Effector memory CD8-positive, alpha-beta T cell (primary cell): Measurements from ENCODE around the gene GRIK2.
"Not testable (repeated sequence)": the region's sequence is repeated elsewhere in the genome, so short reads cannot be mapped to it uniquely, and the experiment has no call there.

ENCODE experiments used
- ATAC-seq: fragments of 150-1000 bp; cut with Tn5 transposase; replicated peaks from 2 replicates; pipeline ENCODE4 v1.10.0; 2021; ENCODE audit warnings: mild to moderate bottlenecking, moderate library complexity
- DNase-seq, 3 experiments: peaks; one replicate each; pipeline ENCODE4 v3.0.0; 2021
- H3K27ac Mint-ChIP-seq, 2 donors: one replicate each; pipeline ENCODE4 v1.8.0; 2022; ENCODE audit warnings: mild to moderate bottlenecking in 2 of 2, mixed read lengths in 2 of 2, moderate library complexity in 2 of 2
- H3K27me3 Mint-ChIP-seq, 2 donors: one replicate each; pipeline ENCODE4 v1.8.0; 2022; ENCODE audit warnings: mixed read lengths in 2 of 2
- H3K36me3 Mint-ChIP-seq: one replicate; pipeline ENCODE4 v1.8.0; 2022; ENCODE audit warnings: mild to moderate bottlenecking, moderate library complexity, mixed read lengths; ENCODE audit not compliant: insufficient read depth
- H3K4me1 Mint-ChIP-seq, 2 donors: one replicate each; pipeline ENCODE4 v1.8.0; 2022; ENCODE audit warnings: low read depth in 2 of 2, mixed read lengths in 2 of 2
- H3K4me3 Mint-ChIP-seq, 2 donors: one replicate each; pipeline ENCODE4 v1.8.0; 2022; ENCODE audit warnings: mild to moderate bottlenecking in 2 of 2, mixed read lengths in 2 of 2, moderate library complexity in 2 of 2
- H3K9me3 Mint-ChIP-seq, 2 donors: one replicate each; pipeline ENCODE4 v1.8.0; 2022; ENCODE audit warnings: mixed read lengths in 2 of 2
- total RNA-seq, 9 experiments: gene quantifications; one replicate each; lab custom pipeline; 2026; lab: John Stamatoyannopoulos, UW

GRIK2 gene
- 0 to 0.17 (median 0.10) reads per million in 9 experiments for total RNA-seq

DNA sequence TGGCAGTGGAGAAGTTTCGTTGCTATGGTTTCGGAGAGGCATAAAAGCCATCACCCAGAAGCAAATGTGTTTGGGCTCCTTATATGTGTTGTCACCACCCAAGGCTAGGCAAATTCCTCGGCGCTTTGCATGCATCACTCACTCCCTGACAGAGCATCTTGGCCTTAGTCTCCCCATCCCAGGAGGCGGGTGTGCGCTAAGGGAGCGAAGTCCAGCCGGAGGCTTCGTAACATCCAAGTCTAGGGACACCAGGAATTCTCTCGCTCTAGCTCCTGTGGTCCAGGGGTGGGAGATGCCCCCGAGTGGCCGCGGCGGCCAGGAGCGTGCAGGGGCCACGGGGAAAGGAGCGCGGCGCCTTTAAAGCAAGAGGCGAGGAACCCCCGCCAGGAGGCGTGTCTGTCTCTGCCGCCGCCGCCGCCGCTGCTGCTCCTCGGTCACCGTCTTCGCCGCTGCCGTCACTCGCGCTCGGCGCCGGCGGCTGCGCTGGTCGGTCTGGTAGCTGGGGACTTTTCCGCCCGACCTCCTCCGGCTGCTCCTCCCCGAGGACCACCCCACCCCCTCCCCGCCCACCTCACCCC is at the start of gene GRIK2:
Gene GRIK2, plus strand, starts transcription at position 458 of the 578 bp plus-strand sequence.
- DNase-seq (no peak), ATAC-seq (no peak)
- H3K4me3 Mint-ChIP-seq: no peak within 1 kb of the TSS
- H3K27me3 Mint-ChIP-seq: peaks cover 23 to 41% of the 10 kb centered on the region in 2 donors
- no peaks in the 10 kb centered on the region for H3K9me3 Mint-ChIP-seq
- no peaks in the 10 kb centered on the region for H3K4me1 Mint-ChIP-seq
- H3K36me3 Mint-ChIP-seq: no peaks in the 10 kb centered on the region
- H3K27ac Mint-ChIP-seq: no peak within 1 kb of the TSS

DNA sequence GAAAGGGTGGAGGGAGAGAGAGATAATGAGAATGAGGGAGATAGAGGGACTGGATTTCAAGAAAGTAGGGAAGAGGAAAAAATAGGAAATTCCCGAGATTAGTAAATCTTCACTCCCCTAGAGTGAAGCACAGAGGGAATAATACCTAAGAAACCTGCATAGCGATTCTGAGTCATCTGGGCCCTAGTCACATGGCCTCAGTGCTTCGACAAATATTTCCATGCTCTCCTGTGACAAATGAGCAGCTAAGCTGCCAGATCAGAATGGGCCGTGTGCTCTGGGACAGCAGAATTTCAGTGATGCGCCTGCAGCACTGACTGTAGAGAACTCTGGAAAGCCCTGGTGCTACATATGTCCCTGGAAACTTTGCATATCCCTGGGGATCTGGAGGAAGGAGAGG is 48.6 kb upstream of the GRIK2 start:
- H3K27me3 Mint-ChIP-seq: no peaks in the 10 kb centered on the region
- H3K4me1 Mint-ChIP-seq: no peaks in the 10 kb centered on the region
- H3K9me3 Mint-ChIP-seq: peaks cover 9 to 16% of the 10 kb centered on the region in 2 donors
- DNase-seq (no peak), ATAC-seq (no peak)
- H3K36me3 Mint-ChIP-seq: no peaks in the 10 kb centered on the region
- no peak overlapping the region for H3K27ac Mint-ChIP-seq
- no peak overlapping the region for H3K4me3 Mint-ChIP-seq

GRCh38 chr6:101348816-101349215 is 44.7 kb upstream of the GRIK2 start:
- ATAC-seq: no peak
- Mint-ChIP-seq H3K36me3 (no peaks in the 10 kb centered on the region), H3K4me1 (no peaks in the 10 kb centered on the region), H3K27me3 (no peaks in the 10 kb centered on the region), H3K27ac (no peak overlapping the region), H3K4me3 (no peak overlapping the region), H3K9me3 (peaks cover 7 to 9% of the 10 kb centered on the region in 2 donors)
- DNase-seq: no peak

- H3K27ac Mint-ChIP-seq, H3K36me3 Mint-ChIP-seq, ATAC-seq, H3K4me3 Mint-ChIP-seq, H3K9me3 Mint-ChIP-seq, H3K27me3 Mint-ChIP-seq, DNase-seq, H3K4me1 Mint-ChIP-seq: not testable (repeated sequence)
These were observed 42.9 kb upstream of the GRIK2 start for GRCh38 chr6:101350631-101351030.

- ATAC-seq (no peak), DNase-seq (no peak)
- H3K4me3 Mint-ChIP-seq: no peak overlapping the region
- peaks cover 0 to 5% of the 10 kb centered on the region in 2 donors for H3K9me3 Mint-ChIP-seq
- no peak overlapping the region for H3K27ac Mint-ChIP-seq
- H3K4me1 Mint-ChIP-seq: no peaks in the 10 kb centered on the region
- H3K36me3 Mint-ChIP-seq: no peaks in the 10 kb centered on the region
- H3K27me3 Mint-ChIP-seq: no peaks in the 10 kb centered on the region
These were observed 42.3 kb upstream of the GRIK2 start for GRCh38 chr6:101351173-101351572.

DNA sequence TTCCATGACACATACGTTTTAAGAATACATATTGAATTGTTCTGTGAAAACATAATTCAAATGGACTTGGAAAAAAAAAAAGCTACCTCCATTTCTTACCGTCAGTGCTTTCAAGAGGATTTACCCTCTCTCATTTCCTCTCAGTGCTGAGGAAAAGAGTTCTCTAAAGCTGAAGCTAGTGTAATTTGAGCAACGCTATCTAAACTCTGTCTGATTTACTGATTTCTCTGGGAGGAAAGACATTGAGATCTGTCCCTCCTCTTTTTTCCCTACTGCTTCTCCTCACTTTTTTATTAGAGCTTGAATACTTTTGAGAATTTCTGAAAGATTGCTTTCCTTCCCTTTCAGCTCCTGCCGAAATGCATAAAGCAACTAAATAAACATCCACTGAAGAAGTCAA is 41.2 kb upstream of the GRIK2 start:
- Mint-ChIP-seq H3K27ac (no peak overlapping the region), H3K9me3 (peaks cover 0 to 1% of the 10 kb centered on the region in 2 donors), H3K36me3 (no peaks in the 10 kb centered on the region), H3K27me3 (no peaks in the 10 kb centered on the region), H3K4me1 (no peaks in the 10 kb centered on the region), H3K4me3 (no peak overlapping the region)
- ATAC-seq (no peak), DNase-seq (no peak)

DNA sequence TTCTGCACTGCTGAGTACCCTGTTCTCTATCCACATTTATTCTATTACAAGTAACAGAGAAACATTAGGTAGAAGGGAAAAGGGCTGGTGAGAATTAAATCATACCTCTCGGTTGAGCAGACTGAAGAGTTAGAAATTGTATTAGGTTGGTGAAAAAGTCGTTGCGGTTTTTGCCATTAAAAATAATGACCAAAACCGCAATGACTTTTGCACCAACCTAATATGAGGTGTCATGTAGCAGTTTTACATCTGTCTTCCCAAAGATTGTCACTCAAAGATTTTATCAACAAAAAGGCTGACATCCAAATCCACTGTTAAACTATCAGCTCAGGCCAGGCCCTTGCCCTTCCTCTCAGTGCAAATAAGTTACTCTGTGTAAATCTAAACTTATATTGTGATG is 28.3 kb upstream of the GRIK2 start:
- no peaks in the 10 kb centered on the region for H3K27me3 Mint-ChIP-seq
- H3K4me1 Mint-ChIP-seq: no peaks in the 10 kb centered on the region
- DNase-seq (no peak), ATAC-seq (no peak)
- H3K36me3 Mint-ChIP-seq: no peaks in the 10 kb centered on the region
- no peak overlapping the region for H3K27ac Mint-ChIP-seq
- no peaks in the 10 kb centered on the region for H3K9me3 Mint-ChIP-seq
- no peak overlapping the region for H3K4me3 Mint-ChIP-seq

GRCh38 chr6:101379926-101380325 is 13.6 kb upstream of the GRIK2 start:
- no peak overlapping the region for H3K4me3 Mint-ChIP-seq
- H3K4me1 Mint-ChIP-seq: no peaks in the 10 kb centered on the region
- H3K27me3 Mint-ChIP-seq: no peaks in the 10 kb centered on the region
- no peaks in the 10 kb centered on the region for H3K36me3 Mint-ChIP-seq
- no peak overlapping the region for H3K27ac Mint-ChIP-seq
- no peak for ATAC-seq
- H3K9me3 Mint-ChIP-seq: peaks cover 11 to 22% of the 10 kb centered on the region in 2 donors
- no peak for DNase-seq

DNA sequence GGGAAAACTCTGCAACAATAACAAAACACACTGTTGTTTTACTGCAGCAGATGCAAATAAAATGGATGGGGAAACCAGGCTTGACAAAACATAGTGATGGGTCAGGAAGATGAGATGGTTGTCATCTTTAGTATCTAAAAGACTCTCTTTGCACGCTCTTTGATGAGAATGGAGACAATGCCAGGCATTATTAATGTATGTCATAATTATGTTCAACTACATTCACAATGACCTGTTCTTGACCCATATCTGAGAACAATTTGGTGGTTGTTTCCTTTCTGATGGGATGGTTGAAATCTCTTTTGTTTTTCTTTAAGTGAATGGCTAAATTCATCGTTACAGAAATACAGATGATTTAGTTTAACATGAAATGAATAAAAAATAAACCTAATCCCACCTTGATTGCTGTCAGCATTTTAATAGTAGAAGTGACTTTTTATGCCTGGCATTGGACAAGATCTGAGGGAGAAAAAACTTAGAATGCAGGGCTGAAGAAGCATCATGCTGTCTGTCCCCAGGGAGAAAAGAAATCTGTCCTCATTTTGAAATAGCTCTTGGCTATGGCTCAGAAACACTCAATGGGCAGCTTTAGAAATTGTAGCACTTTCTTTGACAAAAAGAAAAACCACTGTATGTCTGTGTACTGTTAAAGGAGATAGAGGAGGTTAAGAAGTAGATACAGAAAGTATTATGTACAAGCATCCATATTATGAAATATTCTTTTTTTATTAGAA is 12.4 kb upstream of the GRIK2 start:
- DNase-seq: no peak
- H3K4me3 Mint-ChIP-seq: no peak overlapping the region

DNA sequence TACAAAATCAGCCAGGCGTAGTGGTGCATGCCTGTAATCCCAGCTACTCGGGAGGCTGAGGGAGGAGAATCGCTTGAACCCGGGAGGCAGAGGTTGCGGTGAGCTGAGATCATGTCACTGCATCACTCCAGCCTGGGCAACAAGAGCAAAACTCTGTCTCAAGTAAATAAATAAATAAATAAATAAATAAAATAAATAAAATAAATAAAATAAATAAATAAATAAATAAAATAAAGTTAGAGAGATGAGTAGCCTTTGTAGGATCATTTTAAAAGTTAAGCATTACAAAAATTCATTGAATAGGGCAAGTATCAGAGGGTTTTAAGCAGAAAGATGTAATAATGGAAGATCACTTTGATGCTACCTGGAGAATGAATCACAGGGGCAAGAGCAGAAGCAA is 9.8 kb upstream of the GRIK2 start:
- H3K4me1 Mint-ChIP-seq, H3K27ac Mint-ChIP-seq, H3K36me3 Mint-ChIP-seq, H3K4me3 Mint-ChIP-seq, DNase-seq, H3K27me3 Mint-ChIP-seq, ATAC-seq: not testable (repeated sequence)
- H3K9me3 Mint-ChIP-seq: peaks cover 7 to 14% of the 10 kb centered on the region in 2 donors

More for the DNA sequence above, 12.4 kb upstream of the GRIK2 start:
- Mint-ChIP-seq H3K4me1 (no peaks in the 10 kb centered on the region), H3K27ac (no peak overlapping the region), H3K9me3 (peaks cover 11 to 21% of the 10 kb centered on the region in 2 donors), H3K27me3 (no peaks in the 10 kb centered on the region), H3K36me3 (no peaks in the 10 kb centered on the region)
- no peak for ATAC-seq

GRCh38 chr6:101386982-101387381 is 6.5 kb upstream of the GRIK2 start:
- Mint-ChIP-seq H3K4me1 (no peaks in the 10 kb centered on the region), H3K36me3 (no peaks in the 10 kb centered on the region), H3K27me3 (peaks cover 0 to 14% of the 10 kb centered on the region in 2 donors), H3K4me3 (no peak overlapping the region), H3K9me3 (peaks cover 7% of the 10 kb centered on the region in 2 donors), H3K27ac (no peak overlapping the region)
- DNase-seq (no peak), ATAC-seq (no peak)

DNA sequence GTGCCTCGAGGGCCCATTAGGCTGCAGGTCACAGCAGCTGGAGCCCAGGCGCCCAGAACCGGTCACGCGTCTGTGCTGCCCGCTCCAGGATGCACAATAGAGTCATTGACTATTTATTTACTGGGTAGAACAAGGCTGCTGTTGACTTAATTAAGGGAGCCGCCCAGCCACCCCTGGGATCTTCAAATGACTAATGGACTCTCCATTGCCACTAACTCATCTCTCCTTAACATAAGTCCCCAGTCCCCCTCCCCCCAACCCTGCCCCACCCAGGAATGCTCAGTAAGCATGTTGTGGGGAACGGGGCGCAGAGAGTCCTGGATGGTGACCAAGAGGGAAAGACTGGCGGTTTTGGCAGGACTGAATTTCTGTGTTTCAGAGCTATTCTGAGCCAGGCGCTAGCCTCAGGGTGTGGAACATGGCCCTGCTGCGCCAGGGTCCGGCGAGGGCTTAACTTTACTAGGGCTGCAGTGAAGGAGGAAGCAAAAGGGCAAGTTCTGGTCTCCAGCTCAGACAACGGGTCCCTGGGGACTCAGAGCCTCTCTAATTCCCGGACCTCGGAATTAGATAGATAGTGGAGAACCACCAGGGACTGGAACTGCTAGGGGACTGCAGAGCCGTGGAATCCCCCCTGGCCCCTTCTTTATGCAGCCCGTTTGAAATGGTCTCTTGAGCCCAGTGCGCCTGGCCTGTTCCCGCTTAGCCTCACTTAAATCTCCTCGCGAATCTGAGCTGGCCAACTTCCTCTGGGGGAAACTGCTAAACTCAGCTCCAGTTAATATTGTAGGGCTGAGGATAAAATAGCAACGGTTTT is 1.5 kb upstream of the GRIK2 start:
- DNase-seq: no peak
- Mint-ChIP-seq H3K36me3 (no peaks in the 10 kb centered on the region), H3K9me3 (no peaks in the 10 kb centered on the region)

DNA sequence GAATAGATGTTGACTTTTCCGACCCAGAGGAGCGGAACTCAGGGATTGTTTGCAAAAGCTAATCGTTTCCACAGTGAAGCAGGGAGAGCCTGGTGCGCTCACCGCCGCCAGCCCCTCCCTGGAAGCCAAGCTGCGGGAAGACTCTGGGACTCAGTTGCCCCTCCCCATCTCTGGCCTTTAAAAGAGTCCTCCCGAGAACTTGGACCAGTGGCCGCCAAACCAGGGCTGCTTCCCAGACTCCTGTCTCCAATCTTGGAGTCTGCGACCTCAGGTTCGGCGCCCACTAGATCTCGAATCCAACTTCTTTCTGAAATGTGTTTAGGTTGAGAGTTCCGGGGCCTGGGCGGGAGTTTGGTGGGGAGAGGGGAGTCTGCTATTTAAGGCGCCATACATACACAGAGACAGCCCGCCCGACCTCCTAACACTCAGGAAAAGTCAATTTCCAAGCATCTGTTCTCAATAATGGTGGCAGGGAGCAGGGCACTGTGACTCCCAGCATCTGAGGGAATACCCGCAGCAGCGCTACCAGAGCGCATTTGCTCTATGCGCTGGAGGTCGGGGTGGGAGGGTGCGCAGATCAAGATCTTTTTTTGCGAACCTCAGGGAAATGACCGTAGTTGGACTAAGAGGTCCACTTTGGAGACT is 800 bp upstream of the GRIK2 start:
- DNase-seq (no peak), ATAC-seq (no peak)
- peaks cover 22 to 41% of the 10 kb centered on the region in 2 donors for H3K27me3 Mint-ChIP-seq
- no peaks in the 10 kb centered on the region for H3K9me3 Mint-ChIP-seq
- no peaks in the 10 kb centered on the region for H3K36me3 Mint-ChIP-seq
- no peak overlapping the region for H3K4me3 Mint-ChIP-seq
- H3K27ac Mint-ChIP-seq: no peak overlapping the region
- no peaks in the 10 kb centered on the region for H3K4me1 Mint-ChIP-seq

More for the DNA sequence above, 1.5 kb upstream of the GRIK2 start:
- peaks cover 22 to 41% of the 10 kb centered on the region in 2 donors for H3K27me3 Mint-ChIP-seq
- H3K4me1 Mint-ChIP-seq: no peaks in the 10 kb centered on the region
- no peak overlapping the region for H3K4me3 Mint-ChIP-seq
- no peak overlapping the region for H3K27ac Mint-ChIP-seq
- ATAC-seq: no peak
